Right lobe of liver (tissue), 4 donors: ENCODE measurements around the gene DDX42.
"Not testable (repeated sequence)": the region's sequence is repeated elsewhere in the genome, so short reads cannot be mapped to it uniquely, and the experiment has no call there.

Source experiments
- CTCF ChIP-seq, 4 donors: fragments of 200-600 bp in 3 of 4; fragments of 450-650 bp in 1 of 4; IDR thresholded peaks; one replicate each; pipeline versions ENCODE4 v1.5.1 to v1.8.0; 2016 to 2022; ENCODE audit warnings: antibody characterized with exemption in 4 of 4, mild to moderate bottlenecking in 2 of 4
- POLR2A ChIP-seq: fragments of 450-650 bp; IDR thresholded peaks from one replicate; pipeline ENCODE4 v1.6.1; 2017; ENCODE audit warnings: antibody characterized with exemption, mild to moderate bottlenecking
- donor health status: DM: no; HTN: no; CAD: no.
- donor health status: DM: no; HTN: no; CAD: no.
- donor health status: DM: no; HTN: yes; CAD: no.

- TF ChIP-seq POLR2A; CTCF (IDR thresholded peaks at IDR 0.05): not testable (repeated sequence)
Measured at GRCh38 chr17:63843387-63843888, 69.5 kb downstream of the DDX42 start.
